Activated CD4-positive, alpha-beta T cell treated with anti-CD3 and anti-CD28 coated beads for 1 hour (primary cell): ENCODE results near the gene TOLLIP.
"Not testable (repeated sequence)": the region's sequence is repeated elsewhere in the genome, so short reads cannot be mapped to it uniquely, and the experiment has no call there.

Source experiments
- DNase-seq: peaks from one replicate; pipeline ENCODE4 v3.0.0-alpha.2; 2020

TOLLIP gene

DNA sequence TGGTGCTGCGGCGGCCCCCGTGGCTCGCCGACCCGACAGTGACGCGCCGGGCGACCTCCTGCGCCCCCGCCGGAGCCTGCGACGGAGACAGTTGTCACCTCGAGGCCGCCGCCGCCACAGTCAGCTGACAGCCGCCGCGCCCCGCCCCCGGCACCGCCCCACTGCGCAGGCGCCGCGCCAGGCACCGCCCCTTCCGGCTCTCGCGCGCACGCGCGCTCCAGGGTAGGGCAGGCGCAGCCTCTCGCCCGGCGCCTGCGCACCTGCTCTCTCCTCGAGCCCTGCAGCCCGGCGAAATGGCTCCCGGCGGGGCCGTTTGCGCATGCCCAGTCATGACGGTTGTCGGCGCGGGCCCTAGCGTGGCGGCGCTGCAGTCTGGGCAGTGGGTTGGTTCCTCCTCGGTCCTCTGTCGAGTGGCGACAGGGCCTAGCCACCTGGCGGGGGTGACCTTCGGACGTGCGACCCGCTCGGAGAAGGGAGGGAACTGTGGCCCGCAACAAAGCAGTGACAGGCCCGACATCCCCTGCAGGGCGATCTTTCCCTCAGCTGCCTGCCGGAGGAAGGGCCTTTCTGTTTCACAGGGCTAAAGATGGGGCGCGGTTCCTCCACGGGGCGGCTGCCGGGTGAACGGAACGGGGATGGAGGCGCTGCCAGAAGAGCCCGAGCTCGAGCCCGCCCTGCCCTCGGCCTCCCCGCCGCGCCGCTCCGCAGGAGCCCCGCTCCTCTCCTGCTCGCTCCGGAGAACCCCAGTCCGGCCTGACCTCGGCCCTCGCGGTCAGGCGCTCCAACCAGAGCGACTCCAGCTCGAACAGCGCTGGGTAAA is at the start of gene TOLLIP:
TSS of gene TOLLIP (minus strand) at position 135 of the 820 bp plus-strand sequence. CDS start at position 1, 134 bp downstream.
- DNase-seq = peak; percentile 99

GRCh38 chr11:1358931-1359330 is 49.5 kb upstream of the TOLLIP start:
- DNase-seq = not testable (repeated sequence)

GRCh38 chr11:1358286-1358685 is 48.9 kb upstream of the TOLLIP start:
- DNase-seq = no peak

GRCh38 chr11:1356478-1356960 is 47.1 kb upstream of the TOLLIP start:
- DNase-seq = no peak

GRCh38 chr11:1356007-1356435 is 46.6 kb upstream of the TOLLIP start:
- no peak for DNase-seq

DNA sequence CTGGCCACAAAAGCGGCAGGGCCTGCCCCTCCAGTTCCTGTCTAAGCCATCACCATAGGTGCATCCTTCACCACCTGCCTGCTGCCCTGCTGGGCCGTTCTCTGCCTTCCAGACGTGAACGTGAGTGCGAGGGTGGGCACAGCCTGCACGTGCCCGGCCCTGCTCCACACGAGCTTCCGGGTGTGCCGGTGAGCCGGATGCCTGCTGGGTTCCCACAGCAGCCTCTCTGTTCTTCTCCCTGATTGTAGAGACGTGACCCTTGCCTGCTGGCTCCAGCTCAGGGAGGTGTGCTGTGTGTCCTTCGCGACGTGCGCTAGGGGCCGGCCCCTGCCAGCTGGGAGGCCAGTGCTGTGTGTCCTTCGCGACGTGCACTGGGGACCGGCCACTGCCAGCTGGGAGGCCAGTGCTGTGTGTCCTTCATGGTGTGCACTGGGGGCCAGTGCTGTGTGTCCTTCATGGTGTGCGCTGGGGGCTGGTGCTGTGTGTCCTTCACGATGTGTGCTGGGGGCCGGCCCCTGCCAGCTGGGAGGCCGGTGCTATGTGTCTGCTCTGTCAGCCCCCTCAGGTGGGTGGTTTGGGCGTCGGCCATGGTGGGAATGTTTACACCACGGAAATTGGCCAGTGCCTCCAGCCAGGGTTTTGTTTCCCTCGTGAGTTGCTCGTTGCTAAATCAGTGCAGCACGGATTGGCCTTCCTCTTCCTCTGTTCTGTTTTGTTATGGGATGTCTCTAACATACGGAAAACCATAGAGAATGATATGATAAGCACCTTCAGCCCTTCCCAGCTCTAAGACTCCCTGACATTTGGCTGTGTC is 44.9 kb upstream of the TOLLIP start:
- no peak for DNase-seq

GRCh38 chr11:1353383-1354124 is 44.1 kb upstream of the TOLLIP start:
- DNase-seq = no peak

DNA sequence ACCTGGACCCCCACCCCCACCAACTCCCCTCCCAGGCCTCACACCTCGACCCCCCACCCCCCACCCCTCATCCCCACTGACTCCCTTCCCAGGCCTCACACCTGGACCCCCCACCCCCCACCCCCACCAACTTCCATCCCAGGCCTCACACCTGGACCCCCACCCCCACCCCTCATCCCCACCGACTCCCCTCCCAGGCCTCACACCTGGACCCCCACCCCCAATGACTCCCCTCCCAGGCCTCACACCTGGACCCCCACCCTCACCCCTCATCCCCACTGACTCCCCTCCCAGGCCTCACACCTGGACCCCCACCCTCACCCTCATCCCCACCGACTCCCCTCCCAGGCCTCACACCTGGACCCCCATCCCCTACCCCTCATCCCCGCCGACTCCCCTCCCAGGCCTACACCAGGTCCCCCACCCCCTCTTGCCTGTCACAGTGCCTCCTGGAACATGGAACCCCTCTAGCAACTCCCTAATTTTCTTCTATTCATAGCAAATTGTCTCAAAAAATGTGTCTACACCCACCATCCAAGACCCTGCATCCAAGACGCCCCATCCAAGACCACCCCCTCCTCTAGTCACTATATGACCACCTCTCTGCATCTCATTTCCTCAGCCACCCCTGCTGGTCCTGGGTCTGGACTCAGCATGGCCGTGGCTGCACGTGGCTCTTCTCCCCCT is 43.4 kb upstream of the TOLLIP start:
- no peak for DNase-seq

GRCh38 chr11:1351278-1351937 is 42.0 kb upstream of the TOLLIP start:
- no peak for DNase-seq

- DNase-seq = no peak
These were observed 40.8 kb upstream of the TOLLIP start for GRCh38 chr11:1350086-1350725.

DNA sequence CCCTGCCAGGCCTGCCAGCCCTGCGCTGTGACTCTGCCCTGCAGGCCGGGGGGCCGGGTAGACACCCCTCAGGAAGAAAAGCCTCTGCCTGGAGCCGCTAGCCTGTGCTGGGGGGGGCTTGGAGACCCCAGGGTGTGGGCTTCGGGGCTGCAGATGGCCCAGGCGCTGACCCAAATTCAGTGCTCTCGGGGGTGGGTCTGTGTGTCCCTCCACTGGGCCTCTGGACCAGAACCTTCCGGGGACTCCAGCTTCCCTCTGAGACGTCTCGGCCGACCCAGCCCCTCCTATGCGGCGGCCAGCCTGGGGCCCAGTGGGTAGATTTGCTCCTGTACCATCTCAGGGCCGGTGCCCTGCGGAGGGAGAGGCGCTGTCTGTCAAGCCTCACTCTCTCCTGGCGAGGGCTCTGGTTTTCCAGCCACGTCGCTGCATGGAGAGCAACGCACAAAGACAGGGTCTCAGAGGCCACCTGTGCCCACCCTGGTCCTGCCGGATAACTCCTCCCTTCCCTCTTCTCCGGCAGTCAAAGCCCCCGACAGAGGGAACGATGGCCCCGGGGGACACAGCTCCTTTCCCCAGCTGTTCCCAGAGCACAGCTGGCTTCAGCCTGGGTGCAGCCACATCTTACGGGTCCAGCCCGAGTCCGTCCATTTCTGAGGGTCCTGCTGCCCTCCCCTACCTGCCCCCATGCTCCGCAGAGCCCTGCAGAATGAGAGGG is 40.1 kb upstream of the TOLLIP start:
- DNase-seq = no peak

DNA sequence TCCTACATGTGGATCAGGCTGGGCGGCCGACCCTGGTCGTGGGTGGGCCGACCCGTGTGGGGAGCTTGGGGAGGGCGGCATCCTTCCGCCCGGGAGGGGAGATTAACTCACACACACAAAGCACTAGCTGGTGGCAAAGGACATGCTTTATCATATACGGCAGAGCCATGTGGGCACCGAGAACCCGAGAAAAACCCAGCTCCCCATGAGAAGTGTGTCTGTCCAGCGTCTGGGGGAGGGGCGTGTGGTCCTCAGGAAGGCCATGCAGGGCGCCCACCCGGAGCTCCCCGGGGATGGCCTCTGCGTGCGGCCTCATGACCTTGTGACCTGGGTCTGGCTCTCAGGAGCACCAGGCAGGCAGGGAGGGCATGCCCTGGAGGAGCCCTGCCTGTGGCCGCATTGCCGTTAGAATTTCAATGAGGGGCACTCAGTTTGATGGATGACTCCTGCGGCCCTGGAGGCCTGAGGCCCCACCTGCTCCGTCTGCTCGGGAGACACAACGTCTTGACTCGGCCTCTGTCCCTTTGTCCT is 39.4 kb upstream of the TOLLIP start:
- DNase-seq = no peak

DNA sequence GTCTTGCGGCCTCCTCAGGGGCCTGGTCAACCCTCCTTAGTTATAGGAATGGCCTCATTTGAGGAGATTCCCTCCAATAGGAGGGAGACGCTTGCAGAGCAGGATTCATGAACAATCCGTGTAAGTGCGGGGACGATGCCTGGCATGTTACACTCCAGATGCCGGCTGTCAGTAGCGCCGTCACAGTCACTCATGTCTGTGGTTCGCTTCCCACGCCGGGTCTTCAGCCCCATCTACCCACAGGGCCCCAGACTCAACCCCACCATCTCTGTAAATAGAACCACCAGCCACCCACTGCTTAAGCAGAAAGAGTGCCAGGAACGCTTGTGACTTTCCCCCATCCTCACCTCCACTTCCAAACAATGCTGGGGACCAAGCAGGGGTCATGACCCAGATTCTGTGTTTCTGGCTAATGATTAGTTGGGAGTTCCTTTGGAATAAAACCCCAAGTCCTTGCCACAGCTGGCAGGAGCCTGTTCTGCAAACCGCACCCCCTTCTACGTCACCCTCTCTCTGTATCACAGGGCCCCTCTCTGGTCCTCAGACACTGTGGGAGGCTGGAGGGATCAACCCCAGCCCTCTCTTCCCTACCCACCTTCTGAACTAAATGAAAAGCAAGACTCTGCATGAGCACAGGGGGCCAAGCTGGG is 38.8 kb upstream of the TOLLIP start:
- no peak for DNase-seq

GRCh38 chr11:1347411-1347999 is 38.1 kb upstream of the TOLLIP start:
- not testable (repeated sequence) for DNase-seq

GRCh38 chr11:1346669-1347390 is 37.4 kb upstream of the TOLLIP start:
- DNase-seq = no peak

DNA sequence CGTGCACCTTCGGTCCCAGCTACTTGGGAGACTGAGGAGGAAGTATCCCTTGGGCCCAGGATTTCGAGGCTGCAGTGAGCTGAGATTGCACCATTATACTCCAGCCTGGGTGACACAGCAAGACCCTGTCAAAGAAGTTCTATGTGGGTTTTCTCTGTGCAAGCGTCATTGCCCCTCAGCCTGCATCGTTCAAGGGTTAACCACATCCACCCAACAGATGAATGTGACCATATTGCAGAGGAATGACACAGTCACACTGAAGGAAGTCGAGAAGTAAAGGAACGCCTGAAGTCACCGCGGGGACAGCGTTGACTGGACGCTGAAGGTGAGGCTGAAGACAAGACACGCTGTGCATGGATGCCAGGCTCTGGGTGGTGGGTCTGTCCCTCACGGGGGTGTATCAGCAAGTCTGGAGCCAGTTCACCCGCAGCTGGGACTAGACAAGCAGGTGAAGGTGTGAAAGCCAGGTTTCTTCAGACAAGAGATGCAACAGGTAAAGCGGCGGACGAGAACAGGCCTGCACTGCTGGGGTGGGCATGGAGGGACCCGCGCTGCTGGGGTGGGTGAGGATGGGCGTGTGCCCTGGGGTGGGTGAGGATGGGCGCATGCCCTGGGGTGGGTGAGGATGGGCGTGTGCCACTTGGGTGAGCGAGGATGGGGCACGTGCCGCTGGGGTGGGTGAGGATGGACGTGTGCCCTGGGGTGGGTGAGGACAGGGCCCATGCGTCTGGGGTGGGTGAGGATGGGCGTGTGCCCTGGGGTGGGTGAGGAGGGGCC is 36.5 kb upstream of the TOLLIP start:
- no peak for DNase-seq

GRCh38 chr11:1344056-1344635 is 34.7 kb upstream of the TOLLIP start:
- DNase-seq = no peak
